ENCODE results near the gene YEATS2.
A peak's percentile ranks its signal among the peaks of the same experiment; 100 is the strongest.

YEATS2 gene

DNA sequence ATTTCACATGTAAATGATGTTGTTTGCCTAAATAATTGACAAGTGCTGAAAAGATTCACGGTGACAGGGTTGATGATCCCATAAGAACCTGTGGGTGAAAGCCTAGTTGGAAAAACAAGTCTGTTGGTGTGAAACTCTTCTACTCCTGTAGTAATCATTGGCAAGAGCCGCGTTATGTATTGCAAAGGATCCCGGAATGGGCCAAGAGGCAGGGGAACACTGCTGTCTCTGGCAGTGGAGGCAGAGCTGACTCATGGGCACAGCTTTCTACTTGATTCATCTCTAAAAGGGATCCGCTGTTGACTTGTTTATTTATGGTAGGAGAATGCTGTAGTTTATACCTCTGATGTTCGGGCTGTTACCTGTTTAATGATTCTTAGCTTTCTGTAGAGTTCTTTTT, 64.7 kb downstream of the YEATS2 start:
- DNase-seq (ENCODE audit: low read depth): no peak
- no peak overlapping the region for H3K4me3 ChIP-seq (ENCODE audit: low read depth, low read length)
- TF ChIP-seq, protein P1, sequence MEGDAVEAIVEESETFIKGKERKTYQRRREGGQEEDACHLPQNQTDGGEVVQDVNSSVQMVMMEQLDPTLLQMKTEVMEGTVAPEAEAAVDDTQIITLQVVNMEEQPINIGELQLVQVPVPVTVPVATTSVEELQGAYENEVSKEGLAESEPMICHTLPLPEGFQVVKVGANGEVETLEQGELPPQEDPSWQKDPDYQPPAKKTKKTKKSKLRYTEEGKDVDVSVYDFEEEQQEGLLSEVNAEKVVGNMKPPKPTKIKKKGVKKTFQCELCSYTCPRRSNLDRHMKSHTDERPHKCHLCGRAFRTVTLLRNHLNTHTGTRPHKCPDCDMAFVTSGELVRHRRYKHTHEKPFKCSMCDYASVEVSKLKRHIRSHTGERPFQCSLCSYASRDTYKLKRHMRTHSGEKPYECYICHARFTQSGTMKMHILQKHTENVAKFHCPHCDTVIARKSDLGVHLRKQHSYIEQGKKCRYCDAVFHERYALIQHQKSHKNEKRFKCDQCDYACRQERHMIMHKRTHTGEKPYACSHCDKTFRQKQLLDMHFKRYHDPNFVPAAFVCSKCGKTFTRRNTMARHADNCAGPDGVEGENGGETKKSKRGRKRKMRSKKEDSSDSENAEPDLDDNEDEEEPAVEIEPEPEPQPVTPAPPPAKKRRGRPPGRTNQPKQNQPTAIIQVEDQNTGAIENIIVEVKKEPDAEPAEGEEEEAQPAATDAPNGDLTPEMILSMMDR (conservative IDR thresholded peaks at IDR 0.05; ENCODE audit: low read depth, low read length): no peak

DNA sequence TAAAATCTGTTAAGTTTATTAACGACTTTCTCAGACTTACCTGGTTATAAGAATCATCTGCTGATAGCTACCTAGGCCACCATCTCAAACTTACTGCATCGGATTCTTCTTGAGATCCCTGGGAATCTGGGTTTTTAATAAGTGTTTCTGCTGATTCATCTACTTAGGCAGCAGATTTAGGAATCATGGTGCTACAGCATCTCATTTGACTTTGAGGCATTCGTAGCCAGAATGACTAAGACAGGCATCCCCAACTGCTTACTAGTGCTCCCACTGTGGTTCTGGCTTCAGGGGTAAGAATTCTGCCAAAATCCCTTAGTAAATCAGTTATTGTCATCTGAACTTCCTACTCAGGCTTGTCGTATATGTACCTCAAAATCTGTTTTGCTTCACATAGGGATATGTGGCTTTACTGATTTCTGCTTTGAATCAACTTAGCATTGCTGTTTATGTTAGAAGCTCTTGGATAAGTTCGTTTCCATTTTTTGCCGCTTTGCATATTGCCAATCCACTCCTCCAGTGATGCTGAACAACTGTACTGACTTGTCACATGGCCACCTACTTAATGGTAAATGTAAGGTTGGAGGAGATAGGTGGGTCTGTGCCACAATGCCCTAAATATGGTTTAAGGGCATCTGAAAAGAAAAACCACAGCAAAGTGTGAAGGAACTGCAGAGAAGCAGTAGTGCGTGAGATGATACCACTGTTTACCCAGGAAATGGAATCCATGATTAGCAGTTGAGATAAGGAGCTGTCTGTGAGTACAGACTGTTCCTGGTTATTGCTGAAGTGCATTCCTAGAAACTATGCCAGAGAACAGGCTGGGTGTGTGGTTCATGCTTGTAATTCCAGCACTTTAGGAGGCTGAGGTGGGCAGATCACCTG, 67.5 kb downstream of the YEATS2 start:
- peak; percentile 90 for DNase-seq (ENCODE audit: low read depth)
- no peak overlapping the region for H3K4me3 ChIP-seq (ENCODE audit: low read depth, low read length)
- TF ChIP-seq, protein P1 (conservative IDR thresholded peaks at IDR 0.05; ENCODE audit: low read depth, low read length): no peak

DNA sequence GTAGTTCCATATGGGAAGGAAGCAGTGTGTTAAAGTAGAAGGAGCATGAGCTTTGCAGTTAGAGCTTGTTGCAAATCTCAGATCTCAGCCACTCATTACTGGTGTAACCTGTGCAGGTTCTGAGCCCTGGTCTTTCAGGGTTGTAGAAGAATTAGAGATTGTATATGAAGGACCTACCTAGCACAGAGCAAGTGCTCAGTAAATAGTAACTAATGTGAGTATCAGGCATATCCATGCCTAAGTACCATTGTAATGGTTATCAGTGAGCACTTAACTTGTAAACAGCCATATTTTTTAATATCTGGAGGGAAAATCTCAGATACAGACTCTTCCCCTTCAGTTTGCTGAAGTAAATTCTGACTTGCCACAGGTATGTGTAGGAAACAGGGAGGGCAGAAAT, 68.5 kb downstream of the YEATS2 start:
- H3K4me3 ChIP-seq (ENCODE audit: low read depth, low read length): no peak overlapping the region
- TF ChIP-seq, protein P1 (conservative IDR thresholded peaks at IDR 0.05; ENCODE audit: low read depth, low read length): no peak
- DNase-seq (ENCODE audit: low read depth): no peak

DNA sequence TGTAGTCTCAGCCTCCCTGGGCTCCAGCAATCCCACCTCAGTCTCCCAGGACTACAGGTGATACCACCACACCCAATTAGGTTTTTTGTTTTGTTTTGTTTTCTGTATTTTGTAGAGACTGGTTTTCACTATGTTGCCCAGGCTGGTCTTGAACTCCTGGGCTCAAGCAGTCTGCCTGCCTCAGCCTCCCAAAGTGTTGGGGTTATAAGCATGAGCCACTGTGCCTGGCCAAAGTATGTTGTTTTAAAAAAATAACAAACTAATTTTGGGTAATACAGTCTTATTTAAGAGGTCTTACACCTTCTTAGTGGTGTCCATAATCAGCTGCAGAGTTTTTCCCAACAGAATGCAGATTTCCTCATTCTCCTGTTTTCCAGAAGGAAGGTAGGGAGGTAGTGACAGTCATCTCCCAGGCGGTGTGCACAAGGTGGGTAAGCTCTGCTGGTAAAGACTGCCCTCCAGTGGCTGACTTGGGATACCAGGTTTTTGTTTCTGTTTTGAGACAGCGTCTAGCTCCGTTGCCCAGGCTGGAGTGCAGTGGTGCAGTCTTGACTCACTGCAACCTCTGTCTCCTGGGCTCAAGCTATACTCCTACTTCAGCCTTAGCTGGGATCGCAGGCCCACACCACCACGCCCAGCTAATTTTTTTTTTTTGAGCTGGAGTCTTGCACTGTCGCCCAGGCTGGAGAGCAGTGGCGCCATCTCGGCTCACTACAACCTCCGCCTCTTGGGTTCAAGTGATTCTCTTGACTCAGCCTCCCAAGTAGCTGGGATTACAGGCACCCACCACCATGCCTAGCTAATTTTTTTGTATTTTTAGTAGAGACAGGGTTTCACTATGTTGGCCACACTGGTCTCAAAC, 69.4 kb downstream of the YEATS2 start:
- H3K4me3 ChIP-seq (ENCODE audit: low read depth, low read length): no peak overlapping the region
- TF ChIP-seq, protein P1 (conservative IDR thresholded peaks at IDR 0.05; ENCODE audit: low read depth, low read length): peak; percentile 91
- peak; percentile 88 for DNase-seq (ENCODE audit: low read depth)

DNA sequence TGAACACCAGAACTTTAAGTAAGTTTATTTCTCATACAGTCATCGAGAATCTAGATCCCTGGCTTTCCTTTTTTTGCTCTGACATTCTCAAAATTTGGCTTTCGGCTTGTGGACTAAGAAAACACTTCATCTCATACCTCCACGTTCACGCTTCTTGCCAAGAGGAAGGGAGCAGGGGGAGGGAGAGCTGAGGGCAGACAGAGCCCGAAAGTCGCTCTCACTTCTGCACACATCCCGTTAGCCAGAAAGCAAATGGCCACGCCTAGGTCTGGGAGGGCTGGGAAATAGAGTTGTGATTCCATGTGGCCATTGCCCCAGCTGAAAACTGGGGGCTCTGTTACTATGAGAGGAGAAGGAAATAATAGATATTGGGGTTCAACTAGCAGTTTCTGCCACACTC, 70.5 kb downstream of the YEATS2 start:
- TF ChIP-seq, protein P1 (conservative IDR thresholded peaks at IDR 0.05; ENCODE audit: low read depth, low read length): no peak
- H3K4me3 ChIP-seq (ENCODE audit: low read depth, low read length): no peak overlapping the region
- DNase-seq (ENCODE audit: low read depth): no peak

DNA sequence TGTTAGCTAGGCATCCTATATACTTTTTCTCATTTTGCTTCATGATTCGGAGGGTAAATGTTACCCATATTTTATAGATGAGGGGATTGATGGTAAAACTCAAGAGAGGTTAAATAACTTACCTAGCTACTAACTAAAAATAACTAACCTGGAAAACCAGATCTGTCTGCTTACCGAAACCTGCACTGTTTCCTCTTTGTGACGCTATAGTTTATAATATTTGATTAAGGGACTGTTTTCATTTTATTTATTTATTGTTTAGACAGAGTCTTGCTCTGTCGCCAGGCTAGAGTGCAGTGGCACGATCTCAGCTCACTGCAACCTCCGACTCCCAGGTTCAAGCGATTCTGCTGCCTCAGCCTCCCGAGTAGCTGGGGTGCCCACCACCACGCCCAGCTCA, 71.9 kb downstream of the YEATS2 start:
- DNase-seq (ENCODE audit: low read depth): no peak
- TF ChIP-seq, protein P1 (conservative IDR thresholded peaks at IDR 0.05; ENCODE audit: low read depth, low read length): no peak
- H3K4me3 ChIP-seq (ENCODE audit: low read depth, low read length): no peak overlapping the region
